ENCODE results near the gene ZFYVE19. TPM values are rescaled to one million over a fixed set of nuclear protein-coding genes. Genes with fewer than 3 reads are reported as not detected.

ZFYVE19 gene
- total RNA-seq, 2 donors from 2014 or later, result 35.9 to 38.7 TPM

- Mint-ChIP-seq H3K27ac (no peak overlapping the region), H3K4me3 (no peak overlapping the region), H3K4me1 (no peaks in the 10 kb centered on the region), H3K27me3 (no peaks in the 10 kb centered on the region), H3K9me3 (no peaks in the 10 kb centered on the region), H3K36me3 (ENCODE audit: low read depth) (peaks cover 13% of the 10 kb centered on the region)
- ATAC-seq (replicated peaks), result no peak
Observed at GRCh38 chr15:40819048-40819447, 12.2 kb downstream of the ZFYVE19 start.

- no peak for ATAC-seq (replicated peaks)
- no peaks in the 10 kb centered on the region for H3K9me3 Mint-ChIP-seq
- no peaks in the 10 kb centered on the region for H3K4me1 Mint-ChIP-seq
- H3K27me3 Mint-ChIP-seq, result no peaks in the 10 kb centered on the region
- no peak overlapping the region for H3K27ac Mint-ChIP-seq
- no peaks in the 10 kb centered on the region for H3K36me3 Mint-ChIP-seq (ENCODE audit: low read depth)
- H3K4me3 Mint-ChIP-seq, result no peak overlapping the region
Observed at GRCh38 chr15:40821195-40821594, 14.3 kb downstream of the ZFYVE19 start.

- Mint-ChIP-seq H3K36me3 (ENCODE audit: low read depth) (no peaks in the 10 kb centered on the region), H3K9me3 (no peaks in the 10 kb centered on the region), H3K4me3 (no peak overlapping the region), H3K27ac (no peak overlapping the region), H3K4me1 (no peaks in the 10 kb centered on the region), H3K27me3 (no peaks in the 10 kb centered on the region)
- peak; percentile 19 for ATAC-seq (replicated peaks)
Observed at GRCh38 chr15:40823572-40824343, 16.9 kb downstream of the ZFYVE19 start.

GRCh38 chr15:40825661-40826422 is 19.0 kb downstream of the ZFYVE19 start:
- Mint-ChIP-seq H3K27ac (no peak overlapping the region), H3K4me1 (no peaks in the 10 kb centered on the region), H3K36me3 (ENCODE audit: low read depth) (no peaks in the 10 kb centered on the region), H3K9me3 (no peaks in the 10 kb centered on the region), H3K4me3 (no peak overlapping the region), H3K27me3 (no peaks in the 10 kb centered on the region)
- no peak for ATAC-seq (replicated peaks)

- Mint-ChIP-seq H3K9me3 (no peaks in the 10 kb centered on the region), H3K36me3 (ENCODE audit: low read depth) (no peaks in the 10 kb centered on the region), H3K27ac (no peak overlapping the region), H3K27me3 (no peaks in the 10 kb centered on the region), H3K4me1 (no peaks in the 10 kb centered on the region), H3K4me3 (no peak overlapping the region)
- ATAC-seq (replicated peaks), result no peak
Observed at GRCh38 chr15:40826423-40827075, 19.7 kb downstream of the ZFYVE19 start.

- Mint-ChIP-seq H3K27me3 (no peaks in the 10 kb centered on the region), H3K4me1 (no peaks in the 10 kb centered on the region), H3K36me3 (ENCODE audit: low read depth) (no peaks in the 10 kb centered on the region), H3K27ac (no peak within 1 kb of the TSS), H3K9me3 (no peaks in the 10 kb centered on the region), H3K4me3 (no peak within 1 kb of the TSS)
- no peak for ATAC-seq (replicated peaks)
Observed at GRCh38 chr15:40828447-40829036, 21.7 kb downstream of the ZFYVE19 start, which contains the start of gene PPP1R14D. Gene PPP1R14D, minus strand, starts transcription at chr15:40828708. Its CDS starts 67 bp downstream, at chr15:40828641.

GRCh38 chr15:40829115-40829514 is 22.2 kb downstream of the ZFYVE19 start:
- Mint-ChIP-seq H3K9me3 (no peaks in the 10 kb centered on the region), H3K27me3 (no peaks in the 10 kb centered on the region), H3K36me3 (ENCODE audit: low read depth) (no peaks in the 10 kb centered on the region), H3K27ac (no peak overlapping the region), H3K4me1 (no peaks in the 10 kb centered on the region), H3K4me3 (no peak overlapping the region)
- no peak for ATAC-seq (replicated peaks)

GRCh38 chr15:40830884-40831283 is 24.0 kb downstream of the ZFYVE19 start:
- no peak overlapping the region for H3K27ac Mint-ChIP-seq
- H3K4me1 Mint-ChIP-seq, result no peaks in the 10 kb centered on the region
- no peaks in the 10 kb centered on the region for H3K27me3 Mint-ChIP-seq
- H3K4me3 Mint-ChIP-seq, result no peak overlapping the region
- no peaks in the 10 kb centered on the region for H3K36me3 Mint-ChIP-seq (ENCODE audit: low read depth)
- ATAC-seq (replicated peaks), result no peak
- H3K9me3 Mint-ChIP-seq, result no peaks in the 10 kb centered on the region

- Mint-ChIP-seq H3K4me3 (no peak overlapping the region), H3K36me3 (ENCODE audit: low read depth) (no peaks in the 10 kb centered on the region), H3K27me3 (no peaks in the 10 kb centered on the region), H3K27ac (no peak overlapping the region), H3K4me1 (no peaks in the 10 kb centered on the region), H3K9me3 (no peaks in the 10 kb centered on the region)
- ATAC-seq (replicated peaks), result no peak
Observed at GRCh38 chr15:40831861-40832260, 25.0 kb downstream of the ZFYVE19 start.

- no peaks in the 10 kb centered on the region for H3K9me3 Mint-ChIP-seq
- no peaks in the 10 kb centered on the region for H3K27me3 Mint-ChIP-seq
- H3K4me1 Mint-ChIP-seq, result no peaks in the 10 kb centered on the region
- no peak overlapping the region for H3K27ac Mint-ChIP-seq
- H3K4me3 Mint-ChIP-seq, result no peak overlapping the region
- H3K36me3 Mint-ChIP-seq (ENCODE audit: low read depth), result no peaks in the 10 kb centered on the region
- no peak for ATAC-seq (replicated peaks)
Observed at GRCh38 chr15:40832903-40833302, 26.0 kb downstream of the ZFYVE19 start.

- ATAC-seq (replicated peaks), result no peak
- Mint-ChIP-seq H3K9me3 (no peaks in the 10 kb centered on the region), H3K27ac (no peak overlapping the region), H3K4me3 (no peak overlapping the region), H3K36me3 (ENCODE audit: low read depth) (no peaks in the 10 kb centered on the region), H3K4me1 (no peaks in the 10 kb centered on the region), H3K27me3 (no peaks in the 10 kb centered on the region)
Observed at GRCh38 chr15:40836020-40836419, 29.1 kb downstream of the ZFYVE19 start.

- Mint-ChIP-seq H3K27ac (no peak overlapping the region), H3K27me3 (no peaks in the 10 kb centered on the region), H3K4me3 (no peak overlapping the region), H3K36me3 (ENCODE audit: low read depth) (no peaks in the 10 kb centered on the region), H3K9me3 (no peaks in the 10 kb centered on the region), H3K4me1 (no peaks in the 10 kb centered on the region)
- no peak for ATAC-seq (replicated peaks)
Observed at GRCh38 chr15:40838756-40839155, 31.9 kb downstream of the ZFYVE19 start.

- Mint-ChIP-seq H3K36me3 (ENCODE audit: low read depth) (no peaks in the 10 kb centered on the region), H3K27ac (no peak overlapping the region)
Observed at GRCh38 chr15:40841741-40842140, 34.9 kb downstream of the ZFYVE19 start.

GRCh38 chr15:40843261-40843884 is 36.5 kb downstream of the ZFYVE19 start:
- Mint-ChIP-seq H3K9me3 (no peaks in the 10 kb centered on the region), H3K4me3 (peak overlapping the region; percentile 72), H3K4me1 (peaks cover 15% of the 10 kb centered on the region), H3K27ac (no peak overlapping the region), H3K27me3 (no peaks in the 10 kb centered on the region), H3K36me3 (ENCODE audit: low read depth) (no peaks in the 10 kb centered on the region)
- no peak for ATAC-seq (replicated peaks)

More at GRCh38 chr15:40841741-40842140, 34.9 kb downstream of the ZFYVE19 start:
- H3K27me3 Mint-ChIP-seq, result no peaks in the 10 kb centered on the region
- peaks cover 4% of the 10 kb centered on the region for H3K4me1 Mint-ChIP-seq
- no peaks in the 10 kb centered on the region for H3K9me3 Mint-ChIP-seq
- no peak for ATAC-seq (replicated peaks)
- H3K4me3 Mint-ChIP-seq, result no peak overlapping the region
